Mucosa of descending colon (tissue), 3 donors: ENCODE results near the gene PACRG. TPM values are rescaled to one million over a fixed set of nuclear protein-coding genes. Genes with fewer than 3 reads are reported as not detected.

Experiments
- ATAC-seq: fragments of 200-7000 bp; cut with Tn5 transposase; one replicate; pipeline ENCODE4 v1.9.1; 2020; ENCODE audit warnings: mild to moderate bottlenecking, moderate library complexity
- DNase-seq, 3 donors: peaks; one replicate each; pipeline ENCODE4 v3.0.0-alpha.2; 2020
- H3K36me3 ChIP-seq: fragments of 200-600 bp; one replicate; pipeline ENCODE4 v1.8.0; 2021; ENCODE audit warnings: low read depth, mild to moderate bottlenecking
- H3K4me1 ChIP-seq: fragments of 200-600 bp; one replicate; pipeline ENCODE4 v1.8.0; 2021; ENCODE audit warnings: low read depth, mild to moderate bottlenecking
- H3K4me3 ChIP-seq: fragments of 200-600 bp; one replicate; pipeline ENCODE4 v1.8.0; 2021; ENCODE audit warnings: mild to moderate bottlenecking
- H3K9me3 ChIP-seq: fragments of 200-600 bp; one replicate; pipeline ENCODE4 v1.8.0; 2021; ENCODE audit warnings: mild to moderate bottlenecking
- CTCF ChIP-seq: fragments of 200-600 bp; IDR thresholded peaks from one replicate; pipeline ENCODE4 v1.8.0; 2022; ENCODE audit warnings: antibody characterized with exemption, mild to moderate bottlenecking
- intact Hi-C, 2 donors: fragments of 100-400 bp; cut with DNase I in 1 of 2; cut with micrococcal nuclease in 1 of 2; formaldehyde crosslinking; loops; one replicate each; pipeline versions ENCODE4 v1.11.0 to v1.11.1; 2022; cut with DNase I, micrococcal nuclease
- total RNA-seq, 3 donors: library from RNA; stranded (reverse); fragmentation: NEBNext Ultra II Directional in 2 of 3; extraction: Animal tissue kit (Norgen Biotek cat#: 25700) in 2 of 3; gene quantifications; one replicate each; pipeline versions ENCODE4 v1.2.1 to v1.2.4, GENCODE V29; 2021 to 2023
- donor health status: DM: no; HTN: no; CAD: no; lungs with moderate emphysema.
- donor health status: DM: no; HTN: no; CAD: no.
- donor health status: DM: no; HTN: yes; CAD: no.

The PACRG gene
- total RNA-seq, 3 donors from 2014 or later: 1.1 to 1.5 (median 1.3) TPM

- Histone ChIP-seq H3K36me3 (no peaks in the 10 kb centered on the region), H3K9me3 (no peaks in the 10 kb centered on the region), H3K4me1 (no peaks in the 10 kb centered on the region), H3K4me3 (no peak overlapping the region)
- DNase-seq (no peak), ATAC-seq (no peak)
- no peak for TF ChIP-seq CTCF
- intact Hi-C loops: no loop called here
Observed at GRCh38 chr6:163136681-163137397, 409.1 kb downstream of the PACRG start.

GRCh38 chr6:163137398-163137881 is 409.7 kb downstream of the PACRG start:
- Histone ChIP-seq H3K9me3 (no peaks in the 10 kb centered on the region), H3K4me1 (no peaks in the 10 kb centered on the region), H3K4me3 (no peak overlapping the region), H3K36me3 (no peaks in the 10 kb centered on the region)
- no peak for ATAC-seq
- no peak for DNase-seq
- TF ChIP-seq CTCF: no peak
- intact Hi-C loops: no loop called here

- H3K4me1 ChIP-seq: no peaks in the 10 kb centered on the region
- H3K9me3 ChIP-seq: no peaks in the 10 kb centered on the region
- TF ChIP-seq CTCF: no peak
- no peak for ATAC-seq
- DNase-seq: no peak
- intact Hi-C loops: no loop called here
- no peaks in the 10 kb centered on the region for H3K36me3 ChIP-seq
- no peak overlapping the region for H3K4me3 ChIP-seq
Observed at GRCh38 chr6:163146036-163146435, 418.3 kb downstream of the PACRG start.

DNA sequence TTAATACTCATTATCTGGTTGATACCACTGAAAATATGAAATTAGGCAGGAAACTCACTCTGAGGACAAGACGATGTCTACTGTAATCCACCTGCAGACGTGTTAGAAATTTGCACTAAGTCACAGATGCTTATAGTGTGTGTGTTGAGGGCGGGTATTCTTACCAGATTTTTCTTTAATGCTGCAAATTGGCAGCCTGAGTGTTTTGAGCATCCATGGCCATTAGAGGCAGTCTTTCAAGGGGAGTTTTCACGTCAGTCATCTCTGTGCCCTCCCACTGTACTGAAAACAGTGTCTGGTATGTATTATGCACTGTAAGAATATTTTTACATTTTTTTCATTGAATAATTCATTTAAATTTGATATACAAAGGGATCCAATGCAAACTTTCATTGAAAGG is 420.2 kb downstream of the PACRG start:
- Histone ChIP-seq H3K4me1 (no peaks in the 10 kb centered on the region), H3K36me3 (no peaks in the 10 kb centered on the region), H3K4me3 (no peak overlapping the region), H3K9me3 (no peaks in the 10 kb centered on the region)
- DNase-seq (no peak), ATAC-seq (no peak)
- no peak for TF ChIP-seq CTCF
- intact Hi-C loops: no loop called here

DNA sequence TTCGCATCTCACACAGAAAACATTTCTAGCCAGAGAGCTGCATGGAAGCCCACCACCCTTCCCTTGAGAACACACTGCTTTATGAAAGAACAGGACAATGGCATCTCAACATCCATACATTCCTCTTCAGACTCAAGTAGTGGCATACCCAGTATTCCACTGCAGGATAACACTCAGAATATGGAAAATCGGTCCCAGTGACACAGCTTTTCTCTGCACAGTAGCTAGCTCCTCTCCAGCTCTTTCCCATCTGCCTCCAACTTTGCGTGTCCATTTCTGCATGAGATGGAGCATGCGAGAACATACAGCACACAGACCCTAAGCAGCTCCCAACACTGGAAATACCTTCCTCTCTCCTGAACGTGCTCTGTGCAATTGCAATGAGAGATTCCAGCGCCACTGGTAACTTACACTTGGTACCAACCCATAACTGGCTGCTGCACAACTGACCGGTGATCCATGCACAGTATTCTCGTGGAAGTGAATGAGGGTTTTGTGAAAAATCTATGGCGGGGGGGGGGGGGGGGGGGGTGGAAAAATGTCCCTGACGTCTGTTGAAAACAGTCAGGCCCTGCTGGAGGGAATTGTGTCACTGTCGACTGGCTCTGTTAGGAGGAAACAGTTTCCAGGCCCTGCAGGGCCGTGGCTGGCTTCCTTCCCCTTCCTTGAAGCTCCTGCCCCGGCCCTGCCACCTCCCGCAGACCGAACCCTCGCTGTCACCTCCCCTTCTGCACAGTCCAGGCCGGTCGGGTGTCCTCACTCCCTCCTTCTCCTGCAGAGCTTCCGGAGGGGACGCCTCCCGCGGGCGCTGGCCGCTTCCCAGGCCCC is 420.9 kb downstream of the PACRG start:
- Histone ChIP-seq H3K4me3 (no peak overlapping the region), H3K36me3 (no peaks in the 10 kb centered on the region), H3K4me1 (no peaks in the 10 kb centered on the region), H3K9me3 (no peaks in the 10 kb centered on the region)
- no peak for TF ChIP-seq CTCF
- intact Hi-C loops: no loop called here
- DNase-seq (peak in 1 of 3 donors; percentile 2), ATAC-seq (no peak)
